HepG2 (cell line): ENCODE results near the gene TBC1D22A. TPM values are rescaled to one million over a fixed set of nuclear protein-coding genes. Genes with fewer than 3 reads are reported as not detected.

Experiments
- ATF4 ChIP-seq, 2 experiments: fragments of 450-650 bp in 1 of 2; sonication (generic) in 1 of 2; formaldehyde crosslinking; IDR thresholded peaks; 2 replicates each; pipeline versions ENCODE4 v1.5.0 to v1.8.0; 2020 to 2022; ENCODE audit warnings: mild to moderate bottlenecking in 1 of 2, missing genetic modification reagents in 1 of 2
- CHD2 ChIP-seq: IDR thresholded peaks from 2 replicates; pipeline ENCODE4 v1.6.1; 2011; ENCODE audit warnings: low read depth, low read length, improper control_type of control experiment
- GATAD2A ChIP-seq: IDR thresholded peaks from 2 replicates; pipeline ENCODE4 v1.6.1; 2016
- HIVEP1 ChIP-seq: sonication (generic); formaldehyde crosslinking; IDR thresholded peaks from 2 replicates; pipeline ENCODE4 v1.4.0; 2020; ENCODE audit warnings: mild to moderate bottlenecking, missing genetic modification reagents
- HOMEZ ChIP-seq: IDR thresholded peaks from 2 replicates; pipeline ENCODE4 v1.6.1; 2016; ENCODE audit warnings: low read depth
- KLF11 ChIP-seq: IDR thresholded peaks from 2 replicates; pipeline ENCODE4 v1.6.1; 2016; ENCODE audit warnings: missing compliant biosample characterization
- LCORL ChIP-seq, 2 experiments: fragments of 450-650 bp in 1 of 2; sonication (generic) in 1 of 2; formaldehyde crosslinking in 1 of 2; IDR thresholded peaks; 2 replicates each; pipeline versions ENCODE4 v1.5.0 to v1.6.1; 2017 to 2020; ENCODE audit warnings: antibody characterized with exemption in 1 of 2, missing genetic modification reagents in 1 of 2
- MAFG ChIP-seq: sonication (generic); formaldehyde crosslinking; IDR thresholded peaks from 2 replicates; pipeline ENCODE4 v1.5.1; 2020; ENCODE audit warnings: mild to moderate bottlenecking, missing genetic modification reagents
- MEIS2 ChIP-seq: sonication (generic); formaldehyde crosslinking; IDR thresholded peaks from 2 replicates; pipeline ENCODE4 v1.9.0; 2021; ENCODE audit warnings: mild to moderate bottlenecking, missing genetic modification reagents
- NPAS2 ChIP-seq: sonication (generic); formaldehyde crosslinking; IDR thresholded peaks from 2 replicates; pipeline ENCODE4 v1.8.0; 2022; ENCODE audit warnings: mild to moderate bottlenecking, missing genetic modification reagents, borderline replicate concordance
- PLSCR1 ChIP-seq: sonication (generic); formaldehyde crosslinking; IDR thresholded peaks from 2 replicates; pipeline ENCODE4 v1.5.0; 2020; ENCODE audit warnings: missing genetic modification reagents, mild to moderate bottlenecking, borderline replicate concordance
- ZBTB4 ChIP-seq: sonication (generic); formaldehyde crosslinking; IDR thresholded peaks from 2 replicates; pipeline ENCODE4 v1.4.0; 2020; ENCODE audit warnings: missing genetic modification reagents, mild to moderate bottlenecking, borderline replicate concordance
- ZNF24 ChIP-seq: fragments of 450-650 bp; IDR thresholded peaks from 2 replicates; pipeline ENCODE4 v1.6.1; 2017; ENCODE audit warnings: antibody characterized with exemption, mild to moderate bottlenecking
- ZNF567 ChIP-seq: sonication (generic); formaldehyde crosslinking; IDR thresholded peaks from 2 replicates; pipeline ENCODE4 v1.8.1; 2023; ENCODE audit warnings: mild to moderate bottlenecking, missing genetic modification reagents, borderline replicate concordance
- ZNF609 ChIP-seq: sonication (generic); formaldehyde crosslinking; IDR thresholded peaks from 2 replicates; pipeline ENCODE4 v1.4.0; 2020; ENCODE audit warnings: mild to moderate bottlenecking, missing genetic modification reagents, borderline replicate concordance
- ZNF841 ChIP-seq: sonication (generic); formaldehyde crosslinking; IDR thresholded peaks from 2 replicates; pipeline ENCODE4 v1.8.1; 2023; ENCODE audit warnings: missing genetic modification reagents, borderline replicate concordance
- polyA plus RNA-seq, 8 experiments: library from polyadenylated mRNA; depleted of rRNA in 3 of 8; stranded (reverse) in 7 of 8; unstranded in 1 of 8; fragments of >200 nt; fragmentation: Illumina TruSeq in 4 of 8; extraction: Trizol in 4 of 8; gene quantifications; 2 replicates each; pipeline versions ENCODE4 v1.2.1 to v1.2.3, GENCODE V29; 2011 to 2016; ENCODE audit warnings: low read depth in 4 of 8, missing spikeins in 1 of 8, mixed read lengths in 1 of 8; ENCODE audit not compliant: insufficient read depth in 1 of 8
- total RNA-seq, 5 experiments: library from RNA; depleted of rRNA; stranded (reverse); fragments of >200 nt; fragmentation: Illumina TruSeq; extraction: Trizol; gene quantifications; 2 replicates each; pipeline ENCODE4 v1.2.3, GENCODE V29; 2016; ENCODE audit warnings: low read depth in 1 of 5

TBC1D22A gene
- total and polyA plus RNA-seq, 2 of the 13 experiments (the other 11 are each of a cell fraction or from before 2014, with no cell fraction given), result 17.3 to 18.0 TPM

GRCh38 chr22:46864314-46865051, 102.0 kb downstream of the TBC1D22A start (continued):
- TF ChIP-seq PLSCR1 (CRISPR knock-in tag) (no peak), ZNF24 (no peak), ZNF567 (CRISPR knock-in tag) (no peak), LCORL (IDR thresholded peaks at IDR 0.05) (no peak), LCORL (CRISPR knock-in tag; IDR thresholded peaks at IDR 0.05) (peak; percentile 7; the same call in 1 of the 2 replicates), KLF11 (CRISPR knock-in tag) (no peak), MEIS2 (no peak), HOMEZ (CRISPR knock-in tag) (no peak; the same call in 1 of the 2 replicates), ATF4 (CRISPR knock-in tag; IDR thresholded peaks at IDR 0.05) (peak in 1 of 2 experiments; percentile 43; a peak in 1 of 4 replicates), NPAS2 (CRISPR knock-in tag) (no peak), HIVEP1 (CRISPR knock-in tag) (no peak), ZNF609 (CRISPR knock-in tag) (no peak), ZBTB4 (no peak), GATAD2A (CRISPR knock-in tag) (peak; percentile 52), CHD2 (no peak), ZNF841 (CRISPR knock-in tag) (no peak), MAFG (CRISPR knock-in tag) (no peak)
